CD4-positive, alpha-beta T cell treated with Interleukin-6 at 100 ng/mL for 8 hours (primary cell): ENCODE results near the gene SNW1.
A peak's percentile ranks its signal among the peaks of the same experiment; 100 is the strongest.
"Not testable (repeated sequence)": the region's sequence is repeated elsewhere in the genome, so short reads cannot be mapped to it uniquely, and the experiment has no call there.

Source experiments
- DNase-seq: peaks from one replicate; pipeline ENCODE4 v3.0.0-alpha.2; 2020; ENCODE audit warnings: mixed read lengths, low spot score

The SNW1 gene

DNA sequence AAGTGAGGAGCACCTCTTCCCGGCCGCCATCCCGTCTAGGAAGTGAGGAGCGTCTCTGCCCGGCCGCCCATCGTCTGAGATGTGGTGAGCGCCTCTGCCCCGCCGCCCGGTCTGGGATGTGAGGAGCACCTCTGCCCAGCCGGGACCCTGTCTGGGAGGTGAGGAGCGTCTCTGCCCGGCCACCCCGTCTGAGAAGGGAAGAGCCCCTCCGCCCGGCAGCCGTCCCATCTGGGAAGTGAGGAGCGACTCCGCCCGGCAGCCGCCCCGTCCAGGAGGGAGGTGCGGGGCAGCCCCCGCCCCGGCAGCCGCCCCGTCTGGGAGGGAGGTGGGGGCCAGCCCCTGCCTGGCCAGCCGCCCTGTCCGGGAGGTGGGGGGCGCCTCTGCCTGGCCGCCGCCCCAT lies 13.5 kb downstream of the SNW1 start:
- not testable (repeated sequence) for DNase-seq

DNA sequence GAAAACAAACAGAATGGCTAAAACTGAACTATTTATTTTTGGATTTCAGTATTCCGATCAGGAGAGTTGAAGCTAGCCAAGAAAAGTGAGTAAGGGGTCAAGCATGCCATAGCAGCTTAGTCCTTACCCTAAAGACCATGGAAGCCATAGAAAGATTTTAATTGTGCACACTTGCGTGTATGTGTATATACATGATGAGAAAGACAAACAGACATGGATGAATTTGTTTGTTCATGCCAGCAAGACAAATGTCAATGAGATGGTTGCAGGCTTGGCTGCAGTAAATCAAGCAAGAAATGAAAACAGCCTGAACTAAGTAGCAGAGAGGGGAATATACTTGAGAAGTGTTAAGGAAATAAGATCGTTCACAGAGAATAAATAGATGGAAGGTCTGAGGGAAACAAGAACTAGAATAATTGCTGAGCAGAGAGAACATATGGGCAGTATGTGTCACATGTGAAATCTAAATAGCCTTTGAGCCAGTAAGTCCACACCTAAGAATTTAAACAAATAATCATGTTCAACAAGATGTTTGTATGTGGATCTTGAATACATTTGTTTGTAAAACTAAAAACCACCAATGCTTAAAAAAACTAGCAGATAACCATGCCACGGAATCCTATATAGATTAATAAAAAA lies 14.8 kb downstream of the SNW1 start:
- DNase-seq, result no peak

DNA sequence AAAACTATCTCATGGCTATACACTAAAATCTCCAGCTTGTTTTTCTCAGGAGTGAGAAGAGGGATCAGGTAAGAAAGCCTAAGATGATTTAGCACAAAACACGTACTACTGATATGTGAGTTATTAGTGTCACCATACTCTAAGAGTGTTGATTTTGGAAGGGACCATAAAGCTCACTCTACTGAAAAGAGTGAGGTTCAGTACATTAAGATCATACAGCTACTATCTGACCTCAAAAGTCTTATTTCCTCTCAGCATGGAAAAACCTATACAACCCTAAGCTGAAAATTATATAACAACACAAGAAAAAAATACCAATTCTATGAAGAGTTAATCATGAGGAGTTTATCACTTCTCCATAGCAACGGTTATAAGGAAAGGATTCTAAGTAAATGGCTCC lies 19.5 kb downstream of the SNW1 start:
- no peak for DNase-seq

DNA sequence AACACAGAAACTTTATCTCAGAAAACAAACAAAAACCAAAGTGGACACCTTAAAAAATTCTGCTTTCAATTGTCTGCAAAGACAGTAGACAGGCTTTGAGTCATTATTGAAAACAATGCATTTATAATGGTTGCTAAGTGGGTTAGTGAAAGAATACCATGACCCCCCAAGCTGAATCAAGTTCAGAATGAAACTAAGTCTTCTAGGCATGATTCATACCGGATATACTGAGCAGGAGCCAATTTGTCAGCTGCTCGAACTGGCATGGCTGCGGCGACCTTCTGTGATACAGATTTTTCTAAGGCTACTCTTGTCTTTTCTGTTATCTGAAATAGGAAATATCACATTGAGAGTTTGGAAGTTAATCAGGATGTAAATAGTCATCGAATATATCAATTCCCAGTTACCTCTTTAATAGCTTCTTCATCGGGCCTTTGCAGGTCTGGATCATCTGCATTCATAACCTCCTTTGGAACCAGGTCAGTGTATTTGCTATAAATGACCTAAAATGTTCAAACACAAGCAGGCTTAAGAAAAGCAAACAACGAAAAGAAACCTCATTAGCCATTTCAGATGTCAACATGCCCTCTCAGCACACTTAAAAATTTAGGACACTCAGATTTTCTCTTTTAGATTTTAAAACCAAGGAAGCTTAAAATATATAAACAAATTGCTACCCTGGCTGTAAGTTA lies 22.3 kb downstream of the SNW1 start:
- DNase-seq, result peak; percentile 1

DNA sequence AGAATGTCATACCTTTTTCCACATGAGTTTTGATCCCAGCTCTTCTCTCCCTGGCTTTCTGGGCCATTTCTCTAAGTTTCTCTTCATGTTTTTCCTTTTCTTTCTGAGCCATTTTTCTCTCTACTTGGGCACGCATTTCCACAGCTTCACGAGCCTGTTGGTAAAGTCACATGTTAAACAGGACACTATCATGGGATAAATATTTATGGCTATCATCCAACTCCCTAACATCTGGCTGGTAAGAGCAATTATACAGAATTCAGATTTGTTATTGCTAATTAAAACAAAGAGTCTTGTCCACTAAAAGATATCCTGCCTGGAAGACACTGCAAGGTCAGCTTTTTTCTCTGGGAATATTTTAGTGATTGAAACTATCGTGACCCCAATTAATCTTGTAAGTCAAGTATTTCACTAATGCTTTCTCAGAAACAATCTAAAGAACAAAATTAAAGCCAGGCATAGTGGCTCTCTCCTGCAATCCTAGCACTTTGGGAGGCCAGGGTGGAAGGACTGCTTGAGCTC lies 29.9 kb downstream of the SNW1 start:
- DNase-seq, result no peak

DNA sequence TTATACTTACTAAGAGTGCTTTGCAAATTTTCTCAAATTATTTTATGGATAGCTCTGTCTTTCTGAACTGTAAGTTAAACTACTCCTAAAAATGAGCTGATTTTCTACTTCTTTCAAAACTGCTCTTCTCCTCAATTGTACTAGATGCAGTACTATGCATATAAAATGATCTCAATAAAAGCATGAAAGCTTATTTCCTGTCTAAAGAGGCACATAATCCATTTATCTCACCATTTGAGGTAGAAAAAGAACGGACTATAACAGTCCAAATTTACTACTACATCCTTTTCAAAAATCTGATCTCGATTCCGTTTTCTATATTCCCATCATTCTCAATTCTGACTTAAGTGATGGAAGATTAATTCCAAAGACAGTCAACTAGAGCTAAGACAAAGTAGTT lies 38.7 kb downstream of the SNW1 start:
- no peak for DNase-seq

DNA sequence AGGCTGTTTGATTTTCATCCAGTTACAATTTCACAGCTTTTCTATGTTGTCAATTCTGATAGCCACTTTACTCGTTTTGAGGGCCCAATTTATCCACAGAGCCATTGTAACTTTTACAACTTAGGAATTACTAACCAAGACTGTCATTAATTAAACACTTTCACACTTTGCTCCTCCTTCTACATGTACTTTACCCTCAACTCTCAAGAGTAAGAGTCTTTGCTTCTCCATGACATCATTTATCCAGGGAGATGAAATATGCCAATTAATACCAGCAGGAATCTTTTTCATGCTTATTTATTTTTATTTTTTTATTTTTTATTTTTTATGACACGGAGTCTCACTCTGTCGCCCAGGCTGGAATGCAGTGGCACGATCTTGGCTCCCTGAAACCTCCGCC lies 39.5 kb downstream of the SNW1 start:
- no peak for DNase-seq

DNA sequence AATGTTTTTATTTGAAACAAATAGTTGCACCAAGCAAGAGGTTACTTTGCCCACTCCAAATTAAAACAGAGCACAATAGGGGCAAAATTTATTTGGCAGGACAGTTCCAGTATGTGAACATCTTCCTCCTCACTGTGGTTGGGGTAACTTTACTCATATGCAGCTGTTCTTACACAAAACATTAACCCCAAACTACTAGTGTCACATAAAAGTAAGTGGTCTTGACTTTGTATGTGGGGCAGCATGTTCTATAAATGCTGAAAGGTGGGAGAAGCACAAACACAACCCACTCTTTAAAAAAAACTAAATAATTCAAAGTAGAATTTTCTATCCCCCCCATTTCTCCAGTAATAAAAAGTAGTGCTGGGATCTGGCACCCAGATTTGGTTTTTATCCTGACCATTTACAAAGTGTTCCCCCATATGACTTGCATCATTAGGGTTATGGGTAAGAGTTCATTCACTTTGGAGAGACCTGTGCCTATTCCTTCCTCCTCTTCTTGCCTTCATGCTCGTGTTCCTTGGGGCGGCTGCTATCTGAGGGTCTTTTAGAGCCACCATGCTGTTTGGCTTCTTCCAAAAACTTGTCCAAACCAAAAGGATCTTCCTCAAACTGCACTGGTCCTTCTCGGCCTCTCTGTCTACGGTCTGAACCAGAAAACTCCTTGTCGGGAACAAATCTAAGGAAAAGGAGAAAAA lies 43.2 kb downstream of the SNW1 start:
- no peak for DNase-seq

DNA sequence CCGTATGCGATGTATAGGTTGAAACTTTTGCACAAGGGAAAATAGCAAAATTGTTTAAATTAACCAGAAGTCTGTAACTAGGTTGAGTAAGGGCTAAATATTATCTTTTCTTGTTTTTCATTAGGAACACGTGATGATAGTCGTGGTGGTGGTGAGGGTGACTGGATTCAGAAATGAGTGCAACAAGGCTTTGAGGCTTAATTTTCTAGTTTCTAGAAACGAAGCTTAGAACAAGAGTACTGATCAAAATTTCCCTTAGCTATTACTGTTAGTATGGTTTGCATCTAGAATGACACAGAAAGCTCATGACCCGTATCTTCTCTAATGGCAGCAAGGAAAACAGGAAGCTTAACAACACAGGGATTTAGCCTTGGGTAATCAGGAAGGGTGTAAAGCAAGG lies 46.0 kb downstream of the SNW1 start:
- DNase-seq, result no peak

DNA sequence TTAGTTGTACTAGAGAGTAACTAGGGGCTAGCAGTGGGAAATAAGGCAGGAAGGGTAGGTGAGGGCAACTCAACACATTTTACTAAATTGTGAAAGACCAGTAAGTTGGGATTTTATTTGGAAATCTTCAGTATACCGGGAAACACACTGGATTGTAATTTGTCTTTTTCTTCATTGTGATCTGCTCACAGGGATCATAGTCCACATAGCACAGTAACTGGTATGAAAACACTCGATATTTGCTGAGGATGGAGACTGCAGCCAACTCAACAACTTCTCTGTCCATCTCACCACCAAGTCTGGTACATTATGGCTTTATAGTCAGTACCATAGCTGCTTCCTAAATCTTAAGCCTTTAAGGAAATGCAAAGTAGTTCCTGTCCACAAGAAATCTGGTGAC lies 50.6 kb downstream of the SNW1 start:
- DNase-seq, result no peak

DNA sequence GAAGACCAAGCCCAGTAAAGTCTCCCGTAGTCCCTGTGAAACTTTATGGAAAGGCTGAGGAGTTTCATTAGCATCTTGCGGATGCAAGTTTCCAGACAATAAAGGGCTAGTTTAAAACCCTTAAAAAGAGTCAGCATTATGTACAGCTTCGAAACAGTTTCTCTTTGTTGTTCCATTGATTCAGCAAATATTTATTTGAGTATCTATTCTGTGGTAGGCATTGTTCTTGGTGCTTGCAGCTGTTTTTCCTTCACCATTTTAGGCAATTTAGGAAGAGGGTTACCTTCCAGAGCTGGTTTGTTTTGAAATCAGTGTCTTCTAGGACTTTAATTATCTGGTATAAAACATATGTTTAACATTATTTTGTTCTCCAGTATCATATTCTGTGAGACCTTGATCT lies 51.5 kb downstream of the SNW1 start:
- DNase-seq, result no peak

DNA sequence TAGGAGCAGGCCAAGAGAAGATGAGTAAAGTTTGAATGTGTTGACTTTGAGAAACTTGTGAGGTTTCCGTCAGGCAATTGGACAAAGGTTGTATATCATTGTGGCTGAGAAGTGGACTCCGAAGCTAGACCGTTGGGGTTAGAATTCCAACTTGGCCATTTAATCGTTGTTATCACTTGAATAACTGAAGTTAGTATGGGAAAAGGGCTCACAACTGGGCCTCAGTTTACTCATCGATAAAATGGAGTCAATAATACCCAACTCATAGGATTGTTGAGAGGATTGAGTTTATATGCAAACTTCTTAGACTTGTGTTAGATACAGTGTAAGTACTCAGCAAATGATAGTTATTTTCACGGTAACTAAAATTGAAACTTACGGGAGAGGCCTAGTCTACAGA lies 52.2 kb downstream of the SNW1 start:
- no peak for DNase-seq

DNA sequence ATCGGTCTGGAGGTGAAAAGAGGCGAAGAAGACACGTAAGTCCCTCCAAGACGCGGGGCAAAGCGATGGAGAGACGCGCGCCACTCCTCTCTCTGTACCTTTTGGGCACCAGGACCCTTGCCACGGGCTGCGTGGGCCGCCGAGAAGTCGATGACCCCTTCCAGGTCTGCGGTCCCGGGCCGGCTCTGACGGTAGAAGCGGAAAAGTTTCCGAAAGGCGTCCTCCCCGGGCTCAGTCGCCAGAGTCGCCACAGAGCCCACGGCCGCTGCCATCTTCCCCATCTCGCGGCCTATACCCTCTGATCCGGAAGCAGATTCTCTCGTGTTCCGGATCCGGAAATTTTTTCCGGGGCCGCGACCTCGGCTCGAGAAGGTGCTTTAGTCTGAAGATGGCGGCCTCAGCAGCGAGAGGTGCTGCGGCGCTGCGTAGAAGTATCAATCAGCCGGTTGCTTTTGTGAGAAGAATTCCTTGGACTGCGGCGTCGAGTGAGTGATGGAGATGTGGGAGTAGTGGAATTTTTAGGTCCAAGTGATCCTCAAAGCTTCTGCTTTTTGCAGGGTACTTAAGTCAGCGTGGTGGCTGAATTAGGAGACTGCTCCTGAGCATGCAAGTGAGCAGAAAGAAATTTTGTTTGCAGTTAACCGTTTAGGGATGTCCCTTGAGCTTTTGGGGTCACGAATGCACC lies 53.1 kb downstream of the SNW1 start, which contains the start of the genes ALKBH1 and SLIRP:
TSS of gene ALKBH1 (minus strand) at position 300 of the 685 bp plus-strand sequence. CDS start at position 281, 19 bp downstream.
TSS of gene SLIRP (plus strand) at position 380 of the 685 bp plus-strand sequence. CDS start at position 389, 9 bp downstream.
- DNase-seq, result peak; percentile 86

DNA sequence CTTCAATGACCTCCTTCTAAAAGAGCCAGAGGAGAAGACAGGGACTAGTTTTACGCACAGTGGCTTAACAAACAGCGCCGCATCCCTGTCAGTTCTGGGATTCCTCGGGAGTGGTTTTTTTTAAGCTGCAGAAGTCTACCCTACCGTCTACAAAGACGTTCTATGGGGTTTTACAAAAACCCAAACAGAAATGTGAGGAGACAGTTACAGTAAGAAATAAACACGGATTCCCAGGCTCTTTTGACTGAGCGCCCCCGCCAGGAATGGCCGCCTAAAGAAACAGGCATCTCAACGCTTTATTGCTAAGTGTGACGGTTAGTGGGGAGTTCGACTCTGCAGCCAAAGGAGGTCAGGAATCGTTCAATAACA lies 53.6 kb downstream of the SNW1 start:
- peak; percentile 2 for DNase-seq

DNA sequence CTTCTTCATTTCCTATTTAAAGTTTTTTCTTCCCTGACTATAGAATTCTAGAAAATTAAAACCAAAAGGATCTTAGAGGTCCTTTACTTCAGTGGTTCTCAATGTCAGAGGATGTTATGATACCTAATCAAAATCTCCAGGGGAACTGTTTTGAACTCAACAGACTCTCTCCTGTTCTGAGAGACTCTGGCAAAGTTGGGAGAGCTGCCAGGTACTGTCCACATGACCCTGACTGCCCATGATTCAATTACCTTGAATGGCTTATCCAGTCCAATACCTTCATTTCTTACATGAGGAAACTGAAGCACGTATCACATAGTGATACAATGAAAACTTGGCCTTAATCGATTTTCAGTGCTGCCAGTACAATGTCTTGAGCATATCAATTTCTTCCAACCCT lies 69.7 kb downstream of the SNW1 start:
- DNase-seq, result no peak

DNA sequence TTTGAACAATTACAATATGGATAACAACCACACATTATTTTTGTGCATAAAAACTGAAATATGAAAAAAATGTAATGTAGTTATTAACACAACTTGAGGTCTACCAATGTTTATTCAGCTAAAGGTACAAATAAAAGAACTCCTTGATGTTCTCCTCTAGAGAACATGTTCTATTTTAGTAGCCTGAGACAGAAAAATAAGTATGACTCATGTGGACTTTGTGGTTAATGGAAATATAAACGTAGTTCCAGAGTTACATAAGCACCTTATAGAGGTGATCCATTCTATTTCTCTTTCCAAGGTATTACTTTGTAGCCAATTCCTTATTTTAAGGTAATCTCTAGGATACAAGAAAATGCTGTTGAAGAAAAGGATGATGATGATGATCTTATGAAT lies 78.8 kb downstream of the SNW1 start:
- DNase-seq, result no peak

DNA sequence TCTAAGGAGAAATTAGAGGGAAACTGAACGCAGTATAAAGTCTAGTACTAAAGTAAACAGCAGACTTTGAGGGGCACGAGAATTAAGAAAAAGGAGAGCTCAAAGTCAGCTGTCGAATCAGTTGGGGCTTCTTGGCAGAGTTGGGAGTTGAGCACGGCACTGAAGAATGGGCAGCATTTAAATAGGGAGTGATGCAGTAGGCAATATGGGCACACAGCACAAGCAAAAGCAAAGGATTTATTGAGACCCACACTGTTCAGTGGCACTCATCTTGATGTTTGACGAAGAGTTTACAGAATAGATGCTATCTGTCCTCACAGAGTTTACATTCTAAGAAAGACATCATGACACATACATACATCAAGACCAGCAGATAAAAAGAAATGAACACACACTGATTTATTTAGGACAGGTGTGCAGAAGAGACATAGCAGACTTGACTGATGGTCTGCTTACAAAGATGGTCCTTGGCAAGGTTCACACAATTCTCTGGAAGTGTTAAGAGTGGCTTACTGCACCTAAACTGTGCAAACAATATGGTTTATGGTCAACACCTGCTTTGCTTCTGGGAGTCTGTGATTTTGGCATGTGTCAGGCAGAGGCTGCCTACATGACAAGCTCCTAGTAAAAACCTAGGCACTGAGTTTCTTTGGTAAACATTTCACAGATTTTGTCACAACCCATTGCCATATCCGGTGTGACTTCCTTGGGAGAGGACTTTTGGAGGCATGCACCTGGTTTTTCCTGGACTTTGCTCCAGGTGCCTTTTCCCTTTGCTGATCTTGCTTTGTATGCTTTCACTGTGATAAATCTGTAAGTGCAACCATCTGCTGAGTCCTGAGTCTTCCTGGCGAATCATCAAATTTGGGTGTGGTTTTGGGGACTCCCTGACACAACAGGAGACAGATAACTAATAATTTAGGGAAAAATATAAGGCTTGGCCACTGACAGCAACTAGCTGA lies 79.5 kb downstream of the SNW1 start:
- DNase-seq, result no peak

DNA sequence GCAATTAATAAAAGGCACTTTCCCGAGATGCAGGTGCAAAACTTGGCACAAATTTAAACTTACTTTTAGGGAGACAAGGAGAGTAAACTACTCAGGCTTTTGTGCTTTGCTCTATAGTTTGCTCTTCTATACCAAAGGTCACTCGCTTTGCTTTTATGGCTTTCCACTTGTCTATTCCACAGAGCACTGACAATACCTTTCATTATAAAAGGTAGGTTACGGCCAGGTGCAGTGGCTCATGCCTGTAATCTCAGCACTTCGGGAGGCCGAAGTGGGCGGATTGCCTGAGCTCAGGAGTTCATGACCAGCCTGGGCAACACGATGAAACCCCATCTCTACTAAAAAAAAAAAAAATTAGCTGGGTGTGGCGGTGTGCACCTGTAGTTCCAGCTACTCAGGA lies 86.0 kb downstream of the SNW1 start:
- DNase-seq, result no peak

DNA sequence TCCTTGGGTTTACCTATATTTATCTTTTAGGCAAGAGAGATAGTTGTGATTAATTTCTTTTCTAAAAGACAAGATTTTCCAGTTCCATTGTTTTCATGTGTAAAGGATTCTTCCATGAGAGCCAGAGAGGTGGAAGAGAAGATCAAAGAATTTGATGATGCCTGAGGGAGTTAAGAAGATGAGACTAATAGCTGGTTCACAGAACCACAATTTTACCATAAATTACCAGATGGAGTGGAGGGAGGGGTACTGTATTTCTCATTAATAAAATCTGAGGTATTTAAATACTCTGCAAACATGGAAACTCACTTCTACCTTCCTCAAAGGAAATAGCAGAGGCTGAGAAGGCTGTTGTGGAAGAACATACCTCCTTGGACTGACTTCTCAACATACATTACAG lies 87.8 kb downstream of the SNW1 start:
- DNase-seq, result no peak
